ENCODE measurements around the gene TNNI3K.

DNA sequence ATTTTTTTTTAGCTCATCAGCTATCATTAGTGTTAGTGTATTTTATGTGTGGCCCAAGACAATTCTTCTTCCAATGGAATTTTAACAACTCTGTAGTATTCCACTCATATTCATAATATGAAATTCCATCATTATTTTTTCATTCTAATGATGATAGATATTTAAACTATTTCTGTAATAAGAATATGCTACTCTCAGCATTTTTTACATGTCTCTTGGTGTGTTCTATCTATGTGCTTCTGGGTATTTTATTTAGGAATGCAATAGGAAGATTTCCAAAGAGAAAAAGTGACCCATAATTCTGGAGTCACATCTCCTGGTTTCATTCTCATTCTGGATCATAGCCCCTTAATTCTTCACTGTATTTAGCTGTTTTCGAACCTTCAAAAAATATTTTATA lies 167.7 kb downstream of the TNNI3K start:
- TF ChIP-seq, protein P1, sequence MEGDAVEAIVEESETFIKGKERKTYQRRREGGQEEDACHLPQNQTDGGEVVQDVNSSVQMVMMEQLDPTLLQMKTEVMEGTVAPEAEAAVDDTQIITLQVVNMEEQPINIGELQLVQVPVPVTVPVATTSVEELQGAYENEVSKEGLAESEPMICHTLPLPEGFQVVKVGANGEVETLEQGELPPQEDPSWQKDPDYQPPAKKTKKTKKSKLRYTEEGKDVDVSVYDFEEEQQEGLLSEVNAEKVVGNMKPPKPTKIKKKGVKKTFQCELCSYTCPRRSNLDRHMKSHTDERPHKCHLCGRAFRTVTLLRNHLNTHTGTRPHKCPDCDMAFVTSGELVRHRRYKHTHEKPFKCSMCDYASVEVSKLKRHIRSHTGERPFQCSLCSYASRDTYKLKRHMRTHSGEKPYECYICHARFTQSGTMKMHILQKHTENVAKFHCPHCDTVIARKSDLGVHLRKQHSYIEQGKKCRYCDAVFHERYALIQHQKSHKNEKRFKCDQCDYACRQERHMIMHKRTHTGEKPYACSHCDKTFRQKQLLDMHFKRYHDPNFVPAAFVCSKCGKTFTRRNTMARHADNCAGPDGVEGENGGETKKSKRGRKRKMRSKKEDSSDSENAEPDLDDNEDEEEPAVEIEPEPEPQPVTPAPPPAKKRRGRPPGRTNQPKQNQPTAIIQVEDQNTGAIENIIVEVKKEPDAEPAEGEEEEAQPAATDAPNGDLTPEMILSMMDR (IDR thresholded peaks at IDR 0.05), result no peak
- no peak for TF ChIP-seq POLR2A (IDR thresholded peaks at IDR 0.05)

All from thyroid gland (tissue), 4 donors.